C4-2B (cell line): Measurements from ENCODE around the gene PRRT1.

Experiments
- CTCF ChIP-seq: fragments of 450-650 bp; conservative IDR thresholded peaks from 2 replicates; pipeline ENCODE4 v1.5.1; 2017; ENCODE audit warnings: mild to moderate bottlenecking
- ZFX ChIP-seq: fragments of 450-650 bp; IDR thresholded peaks from 2 replicates; pipeline ENCODE4 v1.6.1; 2017

- TF ChIP-seq CTCF (no peak), ZFX (no peak)
Observed at GRCh38 chr6:32191696-32192607, 40.2 kb upstream of the PRRT1 start.
